ENCODE results near the gene ZFHX3.

The ZFHX3 gene

DNA sequence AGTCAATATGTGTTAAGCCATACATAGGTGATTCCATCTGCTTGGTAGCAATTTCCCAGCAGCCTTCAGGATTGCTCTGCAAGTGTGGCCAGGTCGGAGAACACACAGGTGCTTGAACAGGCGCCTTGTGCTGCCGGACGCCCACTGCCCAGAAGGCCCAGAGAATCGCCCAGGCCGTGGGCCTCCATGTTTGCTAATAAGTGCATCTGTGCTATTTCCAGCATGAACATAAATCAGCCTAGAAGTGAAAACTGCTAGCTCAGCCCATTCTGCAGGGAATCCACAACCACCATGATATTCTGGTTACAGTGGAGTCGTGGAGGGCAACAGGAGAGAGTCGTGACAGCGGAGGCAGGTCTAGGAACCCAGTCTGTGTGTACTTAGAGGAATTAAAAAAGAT is 78.1 kb downstream of the ZFHX3 start:
- DNase-seq: no peak

DNA sequence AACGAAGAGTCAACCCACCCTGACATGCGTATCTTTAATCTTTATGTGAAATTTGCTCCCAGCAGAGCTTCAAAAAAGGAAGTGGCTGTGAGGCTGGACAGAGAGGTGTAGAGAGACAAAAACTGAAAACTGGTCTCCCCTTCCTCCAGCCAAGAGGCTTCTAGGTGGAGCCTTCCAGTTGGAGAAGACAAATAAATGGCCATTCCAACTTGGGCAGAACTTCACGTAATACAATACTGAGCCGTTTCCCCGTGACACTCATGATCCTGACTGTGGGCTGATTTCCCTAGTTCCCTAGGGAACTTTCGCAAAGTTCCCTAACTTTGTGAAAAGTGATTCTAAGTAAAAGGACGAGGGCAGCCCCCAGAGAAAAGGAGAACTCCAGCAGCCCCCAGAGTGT is 78.8 kb downstream of the ZFHX3 start:
- no peak for DNase-seq

DNA sequence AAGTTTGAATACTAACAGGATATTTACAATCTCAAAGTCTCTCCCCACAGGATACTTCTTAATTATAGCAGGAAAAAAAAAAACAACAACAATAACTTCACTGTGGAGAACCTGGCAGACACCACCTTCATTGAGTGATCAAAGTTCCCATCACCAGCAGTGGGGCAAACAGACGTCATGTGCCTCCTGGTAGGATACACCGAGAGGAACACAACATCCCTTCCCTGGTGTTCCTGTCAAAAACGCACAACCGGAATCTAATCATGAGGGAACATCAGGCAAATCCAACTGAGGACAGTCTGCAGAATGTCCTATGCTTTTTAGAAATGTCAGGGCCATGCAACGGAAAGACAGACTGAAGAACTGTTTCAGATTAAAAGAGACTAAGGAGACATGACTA is 80.0 kb downstream of the ZFHX3 start:
- DNase-seq: no peak

DNA sequence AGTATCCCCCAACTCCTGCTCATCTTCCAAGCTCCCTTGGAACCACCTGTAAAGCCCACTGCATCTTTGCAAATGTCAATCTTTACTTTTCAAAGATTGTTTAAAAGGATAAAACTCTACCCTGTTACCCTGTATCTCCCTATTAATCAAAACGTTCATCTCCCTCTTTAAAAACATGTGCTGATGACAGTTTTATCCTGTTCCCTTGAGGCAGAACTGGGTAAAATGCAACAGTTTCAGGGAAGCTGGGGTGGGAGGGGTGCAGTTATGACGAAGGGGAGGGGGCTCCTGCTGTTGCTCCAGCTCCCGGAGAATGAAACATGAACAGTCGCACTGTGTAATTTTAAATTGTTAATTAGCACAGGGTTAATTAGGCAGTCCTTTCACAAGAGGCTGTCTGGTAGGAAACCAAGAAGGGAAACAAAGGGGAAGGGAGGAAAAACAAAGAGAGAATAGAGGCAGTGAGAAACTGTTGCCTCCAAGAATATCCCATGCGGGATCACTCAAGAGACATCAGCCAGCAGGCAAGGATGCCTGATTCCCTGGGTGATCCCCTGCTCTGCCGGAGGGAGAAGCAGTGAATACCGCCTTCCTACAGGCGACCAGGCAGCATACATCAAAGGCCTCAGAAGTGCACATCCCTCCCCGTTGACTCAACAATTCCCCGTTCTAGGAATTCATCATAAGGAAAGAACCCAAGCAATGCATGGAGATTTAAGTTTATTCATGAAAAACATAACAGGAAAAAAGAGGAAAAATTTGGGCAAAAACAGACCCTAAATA is 84.2 kb downstream of the ZFHX3 start:
- DNase-seq: no peak

DNA sequence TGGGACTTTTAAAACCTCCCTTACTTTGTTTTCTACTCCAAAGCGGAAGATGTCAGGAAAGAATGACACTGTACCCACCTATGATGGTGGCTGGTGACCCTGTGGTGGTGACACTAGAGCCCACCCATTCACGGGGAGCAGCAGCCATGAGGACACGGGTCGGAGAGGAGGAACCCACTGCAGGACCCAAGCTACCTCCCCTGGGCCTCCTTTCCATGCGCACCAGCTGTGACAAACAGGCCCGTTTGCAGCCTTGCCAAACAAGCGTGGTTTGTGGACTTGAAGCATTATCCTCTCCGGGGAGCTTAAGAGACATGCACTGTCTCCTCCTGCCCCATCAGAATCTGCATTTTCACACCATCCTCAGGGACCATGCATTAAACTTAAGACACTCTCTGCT is 85.6 kb downstream of the ZFHX3 start:
- DNase-seq: no peak

DNA sequence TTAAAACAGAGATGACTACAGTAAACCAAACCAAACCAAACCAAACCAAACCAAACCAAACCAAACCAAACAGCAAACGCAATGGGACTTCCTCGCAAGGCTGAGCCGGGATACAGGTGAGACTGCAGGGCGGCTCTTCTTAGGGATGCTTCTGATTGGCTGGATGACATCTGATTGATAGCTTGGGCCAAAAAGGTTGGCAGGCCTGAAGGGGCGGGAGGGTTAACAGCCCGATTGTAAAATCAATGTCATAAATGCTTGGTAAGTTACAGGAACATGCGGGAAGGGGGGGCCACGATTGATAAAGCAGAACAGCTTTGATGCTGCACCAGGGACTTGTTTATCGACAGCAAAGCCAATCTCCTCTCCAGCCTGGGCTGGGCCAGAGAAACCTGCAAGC is 86.1 kb downstream of the ZFHX3 start:
- no peak for DNase-seq

DNA sequence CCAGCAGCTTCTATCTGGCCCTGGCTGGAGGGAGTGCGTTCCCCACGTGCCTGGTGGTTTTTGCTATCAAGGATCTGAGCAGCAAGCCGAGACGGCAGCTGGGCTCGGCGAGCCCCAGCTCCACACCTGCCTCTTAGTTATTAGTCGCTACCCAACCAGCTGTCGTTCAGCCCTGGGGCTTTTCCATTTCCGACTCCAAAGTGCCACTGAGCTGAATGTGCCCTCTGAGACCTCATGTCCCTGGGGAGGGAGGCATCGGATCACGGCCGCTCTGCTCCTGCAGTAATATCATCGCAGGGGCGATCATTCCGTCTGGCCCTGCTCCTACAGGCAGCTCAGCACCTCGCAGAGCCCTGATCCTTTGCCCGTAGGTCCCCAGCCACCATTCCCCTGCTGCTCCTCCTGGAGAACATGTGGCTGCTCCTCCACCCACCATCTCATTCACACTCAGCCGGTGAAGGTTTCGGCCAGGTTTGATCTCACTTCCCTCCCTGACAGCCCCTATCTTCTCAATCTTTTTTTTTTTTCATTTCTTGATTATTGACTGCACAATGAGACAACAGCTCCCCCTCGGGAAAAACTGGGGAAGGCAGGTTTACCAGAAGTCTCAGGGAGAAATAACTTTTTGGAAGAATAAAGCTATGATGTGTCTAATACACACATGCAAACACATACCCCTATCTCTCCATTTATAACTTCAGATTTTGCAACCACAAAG is 86.7 kb downstream of the ZFHX3 start:
- no peak for DNase-seq

DNA sequence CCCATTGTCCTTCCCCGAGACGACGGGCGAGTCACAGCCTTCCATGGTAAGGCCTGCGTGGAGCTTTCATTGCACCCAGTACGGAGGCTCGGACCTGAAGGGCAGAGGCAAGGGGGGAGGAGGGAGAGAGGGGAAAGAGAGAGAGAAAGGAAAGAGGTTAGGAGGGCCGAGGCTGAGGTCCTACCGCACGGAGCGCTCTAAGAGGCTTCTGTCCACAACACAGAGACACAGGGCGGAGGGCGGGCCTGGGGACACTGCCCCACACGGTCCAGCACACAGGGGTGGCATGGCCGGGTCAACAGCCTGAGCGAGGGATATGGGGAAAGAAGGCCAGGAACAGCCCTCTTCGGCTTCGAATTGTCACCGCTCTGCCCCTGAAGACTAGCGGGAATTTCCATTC is 87.8 kb downstream of the ZFHX3 start:
- DNase-seq: no peak

DNA sequence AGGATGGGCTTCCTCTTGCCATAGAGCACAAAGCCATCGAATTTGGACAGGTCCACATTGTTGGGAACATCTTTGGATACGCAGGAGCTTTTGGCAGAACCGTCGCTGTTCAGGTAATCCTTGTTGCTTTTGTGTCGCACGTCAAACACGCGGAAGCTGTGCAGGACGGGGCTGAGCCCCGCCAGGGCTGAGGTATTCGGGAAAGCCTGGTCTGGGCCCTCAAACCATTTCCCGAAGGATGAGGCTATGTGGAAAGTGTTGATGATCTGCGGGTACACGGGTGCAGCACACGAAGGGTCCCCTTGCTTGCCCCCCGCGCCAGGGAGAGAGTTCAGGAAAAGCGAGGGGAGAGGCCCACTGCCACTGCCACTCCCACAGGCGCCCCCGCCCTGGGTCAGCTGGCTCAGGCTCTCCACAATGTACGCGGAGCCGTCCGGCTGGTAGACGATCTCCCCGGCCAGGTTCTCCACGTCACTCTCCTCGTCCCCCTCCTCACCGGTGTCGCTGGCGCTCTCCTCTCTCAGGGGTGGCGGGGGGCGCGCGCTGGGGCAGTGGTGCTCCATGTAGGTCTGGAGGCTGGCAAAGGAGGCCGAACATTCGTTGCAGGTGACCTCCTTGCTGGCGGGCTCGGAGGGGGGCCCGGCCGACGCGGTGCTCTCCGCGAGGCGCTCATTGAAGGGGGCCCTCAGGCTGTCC is 88.5 kb downstream of the ZFHX3 start:
- no peak for DNase-seq

DNA sequence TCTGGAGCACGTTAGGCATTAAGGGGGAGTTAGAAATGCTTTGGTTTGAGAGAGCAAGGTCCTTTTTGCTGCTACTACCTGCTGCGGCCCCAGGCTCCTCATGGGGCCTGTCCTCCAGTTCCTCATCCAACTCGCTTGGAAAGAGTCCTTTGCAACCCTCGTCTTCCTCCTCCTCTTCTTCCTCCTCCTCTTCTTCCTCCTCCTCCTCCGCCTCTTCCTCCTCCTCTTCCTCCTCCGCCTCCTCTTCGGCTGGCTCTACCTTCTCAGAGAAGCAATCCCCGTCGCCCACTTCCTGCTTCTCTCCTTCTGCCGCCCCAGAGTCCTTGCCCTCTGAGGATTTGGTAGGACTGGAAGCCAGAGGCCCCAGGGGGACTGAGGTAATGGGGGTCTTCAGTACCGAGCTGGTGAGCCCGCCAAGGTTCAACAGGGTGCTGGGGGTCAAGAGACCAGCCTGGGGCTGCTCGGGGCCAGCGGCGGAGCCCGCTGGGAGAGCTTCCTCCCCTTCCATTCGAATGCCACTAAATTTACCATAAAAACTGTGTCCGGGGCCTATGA is 89.3 kb downstream of the ZFHX3 start:
- DNase-seq: no peak

DNA sequence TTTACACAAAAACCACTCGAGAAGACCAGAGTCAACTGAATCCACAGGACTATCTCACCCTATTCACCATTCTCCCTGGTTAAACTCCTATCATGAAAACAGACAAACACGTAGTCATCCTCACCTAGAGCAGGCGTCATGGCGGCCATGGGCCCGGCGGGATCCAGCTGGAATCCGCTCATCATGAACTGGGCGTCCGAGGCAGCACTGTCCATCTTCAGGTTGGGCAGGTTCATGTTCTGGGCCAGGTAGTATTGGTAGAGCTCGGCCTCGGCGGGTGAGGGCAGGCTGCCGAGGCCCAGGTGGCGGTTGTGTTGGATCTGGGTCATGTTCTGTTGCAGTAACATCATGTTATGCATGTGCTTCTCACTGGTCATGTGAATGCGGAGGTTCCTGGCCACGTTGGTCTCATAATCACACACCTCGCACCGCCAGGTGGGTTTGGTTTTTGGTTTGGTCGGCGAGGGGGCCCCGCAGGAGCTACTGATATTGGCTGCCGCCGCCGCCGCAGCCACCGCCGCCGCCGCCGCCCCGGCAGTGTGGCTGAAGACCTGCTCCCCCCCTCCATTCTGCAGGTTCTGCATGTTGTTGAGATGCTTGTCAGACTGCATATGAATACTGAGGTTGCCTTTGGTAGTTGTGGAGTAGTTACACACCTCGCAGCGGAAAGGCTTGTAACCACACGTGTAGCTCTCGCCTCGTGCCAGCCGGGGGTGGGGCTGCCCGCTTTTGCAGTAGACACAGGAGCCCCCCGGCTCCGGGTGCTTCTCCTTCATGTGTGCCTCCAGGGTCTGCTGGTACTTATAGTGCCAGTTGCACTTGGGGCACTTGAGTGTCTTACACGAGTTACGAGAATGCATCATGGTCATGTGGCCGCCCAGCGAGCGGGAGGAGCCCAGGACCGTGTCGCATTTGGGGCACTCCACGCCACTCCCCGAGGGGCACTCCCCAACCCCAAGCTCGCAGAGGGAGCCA is 90.3 kb downstream of the ZFHX3 start:
- no peak for DNase-seq

DNA sequence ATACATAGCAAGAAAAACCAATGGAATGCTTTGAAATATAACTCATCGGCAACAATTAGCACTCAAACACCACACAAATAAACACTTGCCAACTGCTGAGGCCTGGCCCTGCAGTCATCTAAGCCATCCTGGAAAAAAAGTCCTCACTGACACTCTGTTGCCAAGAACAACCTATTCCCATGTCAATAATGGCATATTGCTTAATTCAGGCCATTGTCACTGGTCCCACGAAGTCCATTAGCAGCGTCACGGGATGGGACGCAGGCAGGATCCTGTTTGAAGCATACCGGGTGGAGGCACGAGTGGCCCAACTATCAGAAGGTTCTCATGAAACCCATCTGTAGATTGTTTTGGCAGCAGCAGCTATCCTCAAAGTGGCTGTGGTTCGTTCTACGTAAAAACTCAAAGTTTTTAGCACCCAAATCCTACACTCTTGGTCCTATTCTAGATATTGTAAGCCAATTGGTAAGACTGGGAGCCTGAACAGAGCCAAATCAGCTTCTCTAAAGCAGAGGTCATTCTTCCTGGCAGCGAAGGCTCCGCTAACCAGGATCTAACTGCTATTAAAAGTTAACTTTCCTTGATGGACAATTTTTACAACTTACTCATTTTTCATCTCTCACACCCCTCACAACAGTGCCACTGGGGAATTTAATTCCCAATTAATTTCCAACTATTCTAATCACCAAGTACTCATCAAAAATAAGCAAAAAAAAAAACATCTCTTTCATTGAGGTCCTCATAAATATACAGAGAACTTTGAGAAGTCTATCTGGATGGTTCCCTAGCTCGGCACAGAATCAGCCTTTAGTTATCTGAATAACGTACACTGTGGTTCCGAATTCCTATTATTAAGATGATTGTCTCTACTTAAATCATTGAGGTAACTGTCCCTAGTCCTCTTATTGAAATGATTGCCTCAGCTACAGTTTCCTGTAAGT is 91.5 kb downstream of the ZFHX3 start:
- DNase-seq: no peak

DNA sequence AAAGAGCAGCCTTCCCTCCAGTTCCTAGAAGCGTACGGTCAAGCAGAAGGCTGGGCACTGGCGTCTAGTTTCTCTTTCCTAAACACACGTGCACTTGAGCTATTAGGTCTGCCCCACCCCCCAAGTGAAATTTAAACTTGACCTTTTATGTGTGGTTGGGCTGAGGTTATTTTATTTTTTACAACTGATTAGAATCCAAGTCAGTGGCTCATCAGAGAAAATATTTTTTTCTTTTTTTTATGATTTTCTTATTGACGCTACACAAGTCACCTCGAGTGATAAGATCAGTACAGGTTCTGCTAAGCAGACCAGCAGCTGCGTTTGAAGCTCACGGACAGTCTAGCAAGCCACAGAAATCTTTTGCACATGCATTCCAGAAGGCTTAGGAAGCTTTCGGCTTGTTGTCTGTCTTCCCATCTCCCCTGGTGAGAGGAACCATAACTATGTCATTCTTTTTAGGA is 95.1 kb downstream of the ZFHX3 start:
- DNase-seq: no peak

DNA sequence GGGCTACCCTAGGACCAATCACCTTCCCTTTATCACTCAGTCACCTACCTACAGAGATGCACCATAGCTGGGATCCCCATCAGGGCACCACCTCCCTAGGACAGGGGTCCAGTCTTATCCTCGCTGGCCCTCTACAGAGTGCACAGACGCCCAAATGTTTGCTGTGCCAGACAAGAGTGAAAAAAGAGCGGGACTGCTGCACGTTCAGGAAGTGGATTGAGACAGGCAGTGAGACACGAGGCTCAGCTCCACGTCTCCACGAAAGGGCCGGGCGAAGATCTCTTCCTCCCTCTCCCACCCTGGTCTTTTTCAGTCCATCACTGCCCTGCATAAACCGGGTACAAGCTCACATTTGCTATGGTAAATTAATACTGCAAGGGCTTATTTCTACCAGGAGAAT is 95.5 kb downstream of the ZFHX3 start:
- no peak for DNase-seq

DNA sequence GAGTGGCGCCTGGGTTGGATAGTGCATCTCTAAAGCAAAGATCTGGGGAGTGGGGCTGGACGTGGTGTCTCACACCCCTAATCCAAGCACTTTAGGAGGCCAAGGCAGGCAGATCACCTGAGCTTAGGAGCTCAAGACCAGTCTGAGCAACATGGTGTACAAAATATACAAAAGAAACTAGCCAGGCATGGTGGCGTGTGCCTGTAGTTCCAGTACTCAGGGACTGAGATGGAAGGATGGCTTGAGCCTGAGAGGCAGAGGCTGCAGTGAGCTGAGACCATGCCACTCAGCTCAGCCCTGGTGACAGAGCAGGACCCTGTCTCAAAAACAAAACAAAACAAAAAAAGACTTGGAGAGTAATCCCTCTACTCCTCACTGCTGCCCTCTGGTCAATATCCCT is 96.0 kb downstream of the ZFHX3 start:
- DNase-seq: no peak

DNA sequence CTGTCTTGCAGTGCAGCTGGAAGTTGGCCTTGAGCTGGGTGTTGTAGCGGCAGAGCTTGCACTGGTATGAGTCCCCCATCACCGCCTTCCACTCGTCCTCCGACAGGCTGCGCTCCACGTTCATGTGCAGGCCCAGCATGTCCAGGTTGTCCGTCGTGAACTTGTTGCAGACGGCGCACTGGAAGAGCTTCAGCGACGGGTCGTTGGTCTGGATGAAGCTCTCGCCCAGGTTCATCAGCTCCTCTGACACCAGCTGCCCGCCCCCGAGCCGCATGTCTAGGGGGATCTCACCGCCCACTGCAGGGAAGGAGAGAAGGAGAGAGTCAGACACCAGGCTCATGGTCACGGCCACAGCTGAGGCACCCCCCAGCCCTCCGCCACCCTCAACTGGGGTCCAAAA is 97.3 kb downstream of the ZFHX3 start:
- DNase-seq: no peak

DNA sequence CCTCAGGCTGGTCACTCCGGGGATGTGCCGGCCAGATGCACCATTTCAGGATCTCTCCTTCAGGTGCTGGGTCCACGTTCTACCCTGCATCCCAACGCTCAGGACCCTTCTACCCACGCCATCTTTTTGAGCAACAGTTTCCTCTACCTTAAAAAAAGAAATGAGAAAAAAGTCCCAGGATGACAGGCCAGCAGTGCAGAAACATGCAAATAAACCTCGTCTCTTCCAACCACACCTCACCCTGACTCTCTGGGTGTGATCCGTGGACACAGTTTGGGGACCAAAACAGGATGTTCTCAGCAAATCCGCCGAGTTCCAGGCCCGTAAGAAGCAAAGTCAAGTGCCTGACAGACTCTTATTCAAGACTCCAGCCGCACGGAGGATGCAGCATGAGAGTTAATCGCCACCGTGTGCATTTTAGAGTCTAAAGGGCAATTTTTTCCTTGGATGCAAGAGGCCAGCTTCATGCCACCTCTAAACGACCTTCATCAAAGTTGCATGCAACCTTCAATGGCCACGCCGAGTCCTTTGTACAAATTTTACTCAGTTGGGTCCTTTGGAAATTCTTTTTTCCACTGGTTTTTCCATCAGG is 99.6 kb downstream of the ZFHX3 start:
- DNase-seq: no peak

DNA sequence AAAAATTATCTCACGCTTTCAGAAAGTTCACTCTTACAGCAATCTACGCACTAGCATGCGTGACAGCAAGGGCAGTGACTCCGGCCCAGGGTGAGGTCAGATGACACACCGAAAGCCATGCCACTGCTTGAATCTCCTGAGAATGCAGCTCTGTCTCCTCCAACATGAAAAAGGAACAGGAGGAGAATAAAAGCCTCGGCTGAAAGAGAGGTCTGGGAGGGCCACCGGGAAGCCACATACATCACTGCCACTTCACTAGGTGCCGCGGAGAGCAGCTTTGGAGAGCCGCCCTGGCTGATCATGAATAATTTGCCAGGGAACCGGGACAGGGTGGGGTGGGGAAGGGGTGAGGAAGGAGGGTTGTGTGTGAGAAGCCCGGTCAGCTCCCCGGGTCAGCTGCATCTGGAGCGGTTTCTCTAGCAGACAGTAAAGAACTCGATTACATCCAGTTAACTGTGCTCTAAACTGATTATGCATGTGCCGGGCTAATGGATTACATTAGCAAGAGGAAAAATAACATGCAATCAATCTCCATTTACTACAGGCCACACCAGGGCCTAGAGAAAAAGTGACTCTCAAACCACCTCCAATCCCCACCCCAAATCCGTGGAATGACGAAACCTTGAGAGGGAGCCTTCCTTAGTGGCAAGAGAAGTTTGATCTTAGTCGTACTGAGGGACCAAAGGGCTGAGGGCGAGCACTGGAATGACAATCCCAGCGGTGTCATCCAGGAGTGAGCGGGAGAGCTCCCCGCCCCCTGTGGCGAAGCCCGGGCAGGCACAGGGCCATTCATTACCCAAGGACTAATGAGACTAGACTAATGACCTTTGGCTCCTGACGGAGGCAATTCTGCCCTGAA is 100.3 kb downstream of the ZFHX3 start:
- no peak for DNase-seq

DNA sequence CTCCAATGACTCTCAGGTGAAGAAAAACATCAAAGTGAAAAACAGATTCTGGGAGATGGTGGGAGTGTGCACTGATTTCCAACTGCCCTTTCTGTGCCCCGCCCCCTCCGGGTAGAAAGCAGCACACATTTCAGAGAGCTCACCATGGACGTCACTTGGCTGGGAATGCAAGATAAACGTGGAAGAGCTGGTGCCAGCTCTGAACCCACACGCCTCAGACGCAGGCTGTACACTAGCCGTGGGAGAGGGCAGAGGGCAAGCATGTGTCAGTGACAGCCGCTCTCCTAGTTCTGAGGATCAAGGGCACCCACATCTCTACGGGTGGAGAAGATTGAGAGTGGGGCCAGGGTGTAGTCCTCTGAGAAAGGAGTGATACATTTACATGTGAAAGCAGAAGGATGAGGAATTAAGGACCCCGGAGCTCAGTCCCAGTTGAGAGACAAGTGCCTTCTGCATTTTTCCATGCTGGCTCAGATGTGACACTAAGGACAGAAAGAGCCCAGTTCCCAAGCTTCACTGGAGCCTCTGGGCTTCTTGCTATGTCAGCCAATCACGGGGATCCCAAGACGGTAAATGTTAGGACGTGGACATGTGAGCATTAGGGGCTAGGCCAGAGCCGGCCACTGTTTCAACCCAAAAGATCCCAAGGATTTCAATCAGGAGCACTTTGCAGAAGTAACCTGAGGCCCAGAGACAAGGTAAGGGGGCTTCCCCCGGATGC is 101.3 kb downstream of the ZFHX3 start:
- DNase-seq: no peak
